Transverse colon (tissue), 4 donors: ENCODE data around the gene PRG3. TPM values are rescaled to one million over a fixed set of nuclear protein-coding genes. Genes with fewer than 3 reads are reported as not detected.

Experiments
- total RNA-seq, 4 donors: library from RNA; depleted of rRNA; stranded (reverse); fragments of >200 nt; gene quantifications; one replicate each; pipeline ENCODE4 v1.1.0, GENCODE V29; 2016

The PRG3 gene
- total RNA-seq, 4 donors from 2014 or later, result not detected

Other genes with a start within 250 kb of the PRG3 start
- under 1 TPM in 2 of 4 donors, not detected in 2; 0.14 to 0.16 TPM for gene LRRC55, start 199.2 kb downstream of the PRG3 start, total RNA-seq
- gene APLNR, start 143.9 kb downstream of the PRG3 start, total RNA-seq, result 1 to 10 TPM in 2 of 4 donors, under 1 TPM in 1, not detected in 1; 0.68 to 2.6 (median 2.1) TPM
- gene TNKS1BP1, start 56.2 kb downstream of the PRG3 start, total RNA-seq, result 100 to 1,000 TPM in 3 of 4 donors, 10 to 100 TPM in 1; 74.3 to 122 (median 119) TPM
- 10 to 100 TPM; 32.0 to 59.4 (median 45.5) TPM for gene SSRP1, start 45.3 kb downstream of the PRG3 start, total RNA-seq
- gene P2RX3, start 42.8 kb downstream of the PRG3 start, total RNA-seq, result not detected
- not detected for gene PRG2, start 9.5 kb upstream of the PRG3 start, total RNA-seq
- 10 to 100 TPM in 3 of 4 donors, 1 to 10 TPM in 1; 6.0 to 35.9 (median 19.4) TPM for gene SLC43A3, start 46.0 kb upstream of the PRG3 start, total RNA-seq
- under 1 TPM in 1 of 4 donors, not detected in 3; 0.48 TPM for gene RTN4RL2, start 79.4 kb upstream of the PRG3 start, total RNA-seq
- gene SLC43A1, start 134.6 kb upstream of the PRG3 start, total RNA-seq, result 10 to 100 TPM in 3 of 4 donors, 1 to 10 TPM in 1; 7.5 to 30.4 (median 15.2) TPM
- gene TIMM10, start 149.6 kb upstream of the PRG3 start, total RNA-seq, result 10 to 100 TPM in 2 of 4 donors, 1 to 10 TPM in 1, not detected in 1; 1.6 to 36.8 (median 34.0) TPM
- gene SMTNL1, start 156.4 kb upstream of the PRG3 start, total RNA-seq, result not detected
- gene UBE2L6, start 186.5 kb upstream of the PRG3 start, total RNA-seq, result 10 to 100 TPM; 15.3 to 24.3 (median 20.6) TPM
- gene SERPING1, start 216.5 kb upstream of the PRG3 start, total RNA-seq, result 100 to 1,000 TPM in 2 of 4 donors, 10 to 100 TPM in 2; 65.7 to 143 (median 102) TPM